IPS-18a (cell line): ENCODE data around the gene INPP5B.
"Not testable (repeated sequence)": the region's sequence is repeated elsewhere in the genome, so short reads cannot be mapped to it uniquely, and the experiment has no call there.

Experiments used
- H3K27ac ChIP-seq: one replicate; pipeline ENCODE4 v1.5.1; 2013; ENCODE audit warnings: low read length
- H3K27me3 ChIP-seq: one replicate; pipeline ENCODE4 v1.6.1; 2013; ENCODE audit warnings: mild to moderate bottlenecking, low read length; ENCODE audit not compliant: control insufficient read depth, insufficient read depth
- H3K36me3 ChIP-seq: one replicate; pipeline ENCODE4 v1.6.1; 2013; ENCODE audit warnings: low read depth, low read length; ENCODE audit not compliant: control insufficient read depth
- H3K4me1 ChIP-seq: one replicate; pipeline ENCODE4 v1.6.1; 2013; ENCODE audit warnings: low read depth, low read length; ENCODE audit not compliant: control insufficient read depth
- H3K4me3 ChIP-seq: one replicate; pipeline ENCODE4 v1.5.1; 2013; ENCODE audit warnings: low read length
- H3K9ac ChIP-seq: one replicate; pipeline ENCODE4 v1.6.1; 2013; ENCODE audit warnings: mild to moderate bottlenecking, low read length, moderate library complexity
- H3K9me3 ChIP-seq: one replicate; pipeline ENCODE4 v1.6.1; 2013; ENCODE audit warnings: low read depth, low read length; ENCODE audit not compliant: control insufficient read depth

Gene INPP5B

DNA sequence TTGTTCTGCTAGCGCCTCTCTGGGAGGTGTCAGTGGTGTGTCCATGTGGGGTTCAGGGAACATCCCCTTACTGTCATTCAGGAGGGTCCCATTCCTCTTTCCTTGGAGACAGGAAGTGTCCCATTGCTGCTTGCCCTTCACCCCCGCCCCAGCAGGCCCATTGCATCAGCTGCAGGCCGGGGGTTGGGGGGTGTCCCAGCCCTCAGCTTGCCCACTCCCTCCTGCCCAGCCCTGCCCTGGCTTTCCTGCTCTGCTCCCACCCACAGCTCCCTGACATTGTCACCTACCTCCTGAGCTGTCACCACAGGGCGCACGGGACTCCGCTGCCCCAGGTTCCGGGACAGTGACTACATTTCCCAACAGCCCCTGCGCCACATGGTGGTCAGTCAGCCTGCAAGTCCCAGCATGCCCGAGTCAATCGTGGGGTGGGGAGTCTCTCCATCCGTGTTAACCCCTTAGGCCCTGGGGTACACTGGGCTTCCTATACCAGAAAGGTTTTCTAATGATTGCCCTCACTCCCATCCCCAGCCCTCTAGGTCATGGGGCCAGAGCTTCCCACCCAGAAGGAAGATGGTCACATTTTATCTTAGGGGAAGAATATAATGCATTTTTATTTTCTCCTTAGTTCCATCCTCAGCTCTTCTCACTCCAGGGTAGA lies at the start of gene INPP5B:
Gene INPP5B (minus strand): TSS at position 351 of the 658 bp plus-strand sequence. CDS start 745 bp downstream, outside the sequence.
- H3K4me1 ChIP-seq: no peaks in the 10 kb centered on the region
- H3K4me3 ChIP-seq: peak within 1 kb of the TSS; percentile 75
- no peaks in the 10 kb centered on the region for H3K9me3 ChIP-seq
- peak within 1 kb of the TSS; percentile 45 for H3K27ac ChIP-seq
- H3K36me3 ChIP-seq: no peaks in the 10 kb centered on the region
- peak within 1 kb of the TSS; percentile 58 for H3K9ac ChIP-seq
- no peaks in the 10 kb centered on the region for H3K27me3 ChIP-seq

DNA sequence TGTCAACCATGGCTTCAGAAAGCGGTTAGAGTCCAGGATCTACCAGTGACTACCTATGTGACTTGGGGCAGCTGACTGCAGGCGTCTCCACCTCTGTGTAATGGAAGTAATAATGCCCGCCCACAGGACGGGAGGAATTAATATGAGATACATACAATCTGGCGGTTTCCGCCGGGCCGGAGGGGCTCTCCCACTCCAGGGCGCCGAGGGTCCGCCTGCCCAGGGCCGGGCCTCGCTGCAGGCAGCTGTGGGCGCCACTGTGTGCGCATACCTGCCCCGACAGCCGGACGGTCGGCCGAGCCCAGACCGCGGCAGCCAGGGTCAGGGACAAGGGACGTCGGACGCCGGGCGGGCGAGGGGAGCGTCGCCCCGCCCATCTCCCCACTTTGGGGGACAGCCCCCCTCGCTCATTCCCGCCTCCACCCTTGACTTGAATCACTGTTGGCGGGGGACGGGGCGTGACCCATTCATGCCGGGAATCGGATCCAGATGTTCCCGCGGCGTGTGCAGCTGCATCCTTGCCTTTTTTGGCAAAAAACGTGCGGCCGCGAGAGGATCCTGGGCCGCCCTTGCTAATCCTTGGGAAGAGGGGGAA lies 49.0 kb upstream of the INPP5B start:
- no peaks in the 10 kb centered on the region for H3K9me3 ChIP-seq
- H3K4me1 ChIP-seq: peaks cover 20% of the 10 kb centered on the region
- H3K27ac ChIP-seq: no peak overlapping the region
- peak overlapping the region; percentile 58 for H3K9ac ChIP-seq
- H3K4me3 ChIP-seq: peak overlapping the region; percentile 47
- H3K36me3 ChIP-seq: peaks cover 14% of the 10 kb centered on the region
- no peaks in the 10 kb centered on the region for H3K27me3 ChIP-seq

DNA sequence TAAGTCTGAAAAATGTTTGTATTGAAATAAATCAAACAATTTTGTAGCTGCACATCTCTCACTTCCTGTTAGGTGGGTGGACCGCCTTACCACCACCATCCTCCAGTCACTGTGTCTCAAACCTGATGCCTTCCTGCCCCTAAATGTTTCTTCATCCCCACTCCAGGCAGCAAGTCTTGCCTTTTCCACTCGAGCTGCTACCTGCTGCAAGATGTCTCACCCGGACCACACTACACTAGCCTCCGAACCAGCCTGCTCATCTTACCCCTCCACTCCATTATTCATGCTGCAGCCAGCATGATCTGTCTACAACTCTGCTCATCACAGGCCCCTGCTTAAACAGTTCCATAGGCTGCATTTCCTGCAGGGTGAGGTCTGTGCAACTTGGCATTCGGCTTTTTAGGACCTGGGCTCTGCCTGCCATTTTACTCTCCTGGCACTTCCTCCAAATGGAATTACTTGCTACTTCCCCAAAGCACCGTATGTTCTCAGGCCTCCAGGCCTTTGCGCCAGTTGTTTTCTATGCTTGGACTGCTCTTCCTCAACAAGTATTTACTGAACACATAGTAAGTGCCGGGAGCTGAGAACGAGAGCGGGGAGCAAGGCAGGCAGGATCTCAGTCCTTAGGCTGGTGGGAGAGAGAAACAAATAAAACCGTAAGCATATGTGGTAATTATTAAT lies 48.2 kb upstream of the INPP5B start:
- Histone ChIP-seq H3K9me3 (no peaks in the 10 kb centered on the region), H3K4me1 (peaks cover 11% of the 10 kb centered on the region), H3K9ac (peak overlapping the region; percentile 58), H3K4me3 (peak overlapping the region; percentile 47), H3K36me3 (peaks cover 14% of the 10 kb centered on the region), H3K27me3 (no peaks in the 10 kb centered on the region), H3K27ac (no peak overlapping the region)

DNA sequence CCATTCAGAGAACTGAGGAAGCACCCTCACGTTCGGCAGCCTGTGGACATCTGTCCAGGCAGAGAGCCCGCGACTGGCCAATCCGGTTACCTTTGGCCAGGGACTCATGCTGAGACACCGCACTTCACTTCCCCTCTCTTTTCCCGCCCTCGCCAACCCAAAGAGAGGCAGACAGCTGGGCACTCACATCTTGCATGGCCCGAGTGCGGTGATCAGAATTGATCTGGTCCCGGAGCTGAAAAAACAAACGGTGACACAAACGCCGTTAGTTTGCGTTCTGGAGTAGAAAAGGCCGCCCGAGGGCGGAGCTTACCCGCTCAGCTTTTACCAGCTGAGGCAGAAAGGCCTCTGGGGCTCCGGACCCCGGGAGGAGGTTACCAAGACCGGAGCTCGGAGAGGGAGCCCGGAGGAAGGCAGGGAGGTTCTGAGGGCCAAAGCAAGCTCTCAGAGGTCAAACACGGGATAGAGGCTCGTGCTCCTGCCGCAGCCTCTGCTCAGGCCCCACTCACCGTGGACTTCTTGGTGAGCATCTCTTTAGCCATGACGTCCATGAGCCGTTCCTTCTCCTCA lies 42.6 kb upstream of the INPP5B start:
- H3K4me1 ChIP-seq: no peaks in the 10 kb centered on the region
- peak overlapping the region; percentile 96 for H3K9ac ChIP-seq
- no peaks in the 10 kb centered on the region for H3K27me3 ChIP-seq
- H3K36me3 ChIP-seq: peaks cover 33% of the 10 kb centered on the region
- H3K9me3 ChIP-seq: no peaks in the 10 kb centered on the region
- peak overlapping the region; percentile 87 for H3K27ac ChIP-seq
- H3K4me3 ChIP-seq: peak overlapping the region; percentile 99

DNA sequence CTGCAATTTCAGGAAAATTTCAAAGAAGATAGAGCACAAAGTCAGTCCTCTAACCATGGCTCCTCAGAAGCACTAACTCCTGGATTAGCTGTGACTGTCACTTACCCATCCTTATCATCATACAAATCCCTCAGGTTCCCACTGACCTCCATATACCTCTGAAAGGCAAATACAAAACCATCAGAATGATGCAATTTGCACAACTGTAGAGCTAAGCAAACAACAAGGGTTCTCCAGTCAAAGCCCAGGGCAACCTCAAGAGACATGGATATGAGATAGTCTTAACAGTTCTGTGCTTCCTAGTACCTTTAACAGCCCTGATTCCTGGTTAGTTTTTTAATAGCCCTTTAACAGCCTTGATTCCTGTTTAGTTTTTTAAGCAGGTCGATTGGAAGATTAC lies 40.8 kb upstream of the INPP5B start:
- Histone ChIP-seq H3K9me3 (no peaks in the 10 kb centered on the region), H3K9ac (no peak overlapping the region), H3K27me3 (no peaks in the 10 kb centered on the region), H3K27ac (no peak overlapping the region), H3K36me3 (peaks cover 46% of the 10 kb centered on the region), H3K4me1 (no peaks in the 10 kb centered on the region), H3K4me3 (no peak overlapping the region)

DNA sequence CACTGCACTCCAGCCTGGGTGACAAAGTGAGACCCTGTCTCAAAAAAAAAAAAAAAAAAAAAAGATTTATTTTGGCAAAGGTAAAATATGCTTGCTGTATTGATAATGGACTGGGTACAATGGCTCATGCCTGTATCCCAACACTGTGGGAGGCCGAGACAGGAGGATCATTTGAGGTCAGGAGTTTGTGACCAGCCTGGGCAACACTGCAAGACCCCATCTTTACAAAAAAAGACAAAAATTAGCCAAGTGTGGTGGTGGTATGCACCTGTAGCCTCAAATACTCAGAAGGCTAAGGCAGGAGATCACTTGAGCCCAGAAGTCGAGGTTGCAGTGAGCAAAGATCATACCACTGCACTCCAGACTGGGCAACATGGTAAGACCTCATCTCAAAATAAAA lies 36.7 kb upstream of the INPP5B start:
- no peak overlapping the region for H3K27ac ChIP-seq
- H3K4me1 ChIP-seq: no peaks in the 10 kb centered on the region
- no peaks in the 10 kb centered on the region for H3K9me3 ChIP-seq
- no peaks in the 10 kb centered on the region for H3K27me3 ChIP-seq
- H3K36me3 ChIP-seq: peaks cover 86% of the 10 kb centered on the region
- no peak overlapping the region for H3K4me3 ChIP-seq
- H3K9ac ChIP-seq: no peak overlapping the region

DNA sequence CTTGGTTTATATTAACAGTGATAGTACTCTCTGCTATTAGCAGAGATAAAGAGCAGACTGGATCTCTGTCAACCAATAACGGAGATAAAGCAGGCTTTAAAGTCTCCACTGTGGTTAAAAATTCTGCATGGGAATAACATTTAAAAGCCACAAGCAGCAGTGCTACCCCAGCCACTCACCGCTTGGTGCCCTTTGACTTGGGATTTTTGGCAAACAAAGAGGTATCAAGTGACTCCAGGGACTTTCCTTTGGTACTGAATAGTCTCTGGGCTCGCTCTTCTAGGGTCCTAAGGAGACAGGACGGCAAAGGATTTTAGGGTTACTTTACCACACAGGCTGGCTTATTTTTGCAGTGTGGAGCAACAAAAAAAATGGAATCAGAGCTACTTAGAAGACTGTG lies 31.7 kb upstream of the INPP5B start:
- Histone ChIP-seq H3K27ac (no peak overlapping the region), H3K9me3 (no peaks in the 10 kb centered on the region), H3K36me3 (peaks cover 82% of the 10 kb centered on the region), H3K9ac (no peak overlapping the region), H3K4me1 (no peaks in the 10 kb centered on the region), H3K27me3 (no peaks in the 10 kb centered on the region), H3K4me3 (no peak overlapping the region)

DNA sequence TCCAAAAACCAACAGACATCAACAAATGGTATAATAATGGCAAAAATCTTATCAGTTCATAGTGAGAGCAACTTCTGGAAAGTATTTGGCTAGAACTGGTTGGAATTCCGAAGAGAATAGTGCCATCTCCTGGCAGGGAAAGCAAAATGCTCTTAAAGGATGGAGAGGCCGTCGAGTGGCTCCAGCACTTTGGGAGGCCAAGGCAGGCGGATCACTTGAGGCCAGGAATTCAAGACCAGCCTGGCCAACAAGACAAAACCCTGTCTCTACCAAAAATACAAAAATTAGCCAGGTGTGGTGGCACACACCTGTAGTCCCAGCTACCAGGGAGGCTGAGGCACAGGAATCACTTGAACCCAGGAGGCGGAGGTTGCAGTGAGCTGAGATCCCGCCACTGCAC lies 28.2 kb upstream of the INPP5B start:
- H3K9ac ChIP-seq, H3K27me3 ChIP-seq, H3K9me3 ChIP-seq, H3K4me1 ChIP-seq, H3K27ac ChIP-seq, H3K4me3 ChIP-seq: not testable (repeated sequence)
- peaks cover 60% of the 10 kb centered on the region for H3K36me3 ChIP-seq

DNA sequence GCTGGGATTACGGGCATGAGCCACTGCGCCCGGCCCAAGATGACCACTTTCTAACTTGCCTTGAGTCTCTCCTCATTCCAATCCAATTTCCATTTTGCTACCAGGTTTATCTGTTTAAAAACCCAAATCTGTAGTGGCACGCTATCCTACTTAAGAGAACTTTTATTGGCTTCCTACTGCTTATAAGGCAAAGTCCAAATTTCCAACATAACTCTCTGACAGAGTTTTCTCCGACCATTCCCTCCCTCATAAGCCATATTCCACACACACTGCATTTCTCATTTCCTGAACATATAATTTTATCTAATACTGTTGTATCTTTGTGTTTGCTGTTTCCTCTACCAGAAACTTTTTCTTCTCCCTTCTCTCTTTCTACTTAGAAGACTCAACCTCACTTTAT lies 27.7 kb upstream of the INPP5B start:
- Histone ChIP-seq H3K4me3 (no peak overlapping the region), H3K9me3 (no peaks in the 10 kb centered on the region), H3K36me3 (peaks cover 59% of the 10 kb centered on the region), H3K27ac (no peak overlapping the region), H3K9ac (no peak overlapping the region), H3K27me3 (no peaks in the 10 kb centered on the region), H3K4me1 (no peaks in the 10 kb centered on the region)

DNA sequence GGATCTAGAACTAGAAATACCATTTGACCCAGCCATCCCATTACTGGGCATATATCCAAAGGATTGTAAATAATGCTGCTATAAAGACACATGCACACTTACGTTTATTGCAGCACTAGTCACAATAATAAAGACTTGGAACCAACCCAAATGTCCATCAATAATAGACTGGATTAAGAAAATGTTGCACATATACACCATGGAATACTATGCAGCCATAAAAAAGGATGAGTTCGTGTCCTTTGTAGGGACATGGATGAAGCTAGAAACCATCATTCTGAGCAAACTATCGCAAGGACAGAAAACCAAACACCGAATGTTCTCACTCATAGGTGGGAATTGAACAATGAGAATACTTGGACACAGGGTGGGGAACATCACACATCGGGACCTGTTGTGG lies 26.8 kb upstream of the INPP5B start:
- H3K27ac ChIP-seq, H3K4me1 ChIP-seq, H3K27me3 ChIP-seq, H3K9me3 ChIP-seq, H3K4me3 ChIP-seq, H3K9ac ChIP-seq: not testable (repeated sequence)
- peaks cover 59% of the 10 kb centered on the region for H3K36me3 ChIP-seq

DNA sequence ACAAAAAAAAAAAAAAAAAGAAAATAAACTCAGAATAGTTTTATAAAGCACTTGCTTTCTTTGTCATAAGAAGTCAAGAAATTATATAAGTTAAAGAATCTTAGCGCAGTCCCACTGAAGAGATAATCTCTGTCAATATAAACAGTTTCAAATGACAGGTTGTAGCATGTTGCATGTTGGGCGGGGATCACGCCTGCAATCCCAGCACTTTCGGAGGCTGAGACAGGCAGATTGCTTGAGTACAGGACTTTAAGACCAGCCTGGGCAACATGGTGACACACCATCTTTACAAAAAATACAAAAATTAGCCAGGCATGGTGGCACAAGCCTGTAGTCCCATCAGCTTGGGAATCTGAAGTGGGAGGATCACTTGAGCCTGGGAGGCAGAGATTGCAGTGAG lies 18.4 kb upstream of the INPP5B start:
- Histone ChIP-seq H3K36me3 (peaks cover 44% of the 10 kb centered on the region), H3K4me1 (no peaks in the 10 kb centered on the region), H3K27me3 (no peaks in the 10 kb centered on the region), H3K27ac (no peak overlapping the region), H3K4me3 (no peak overlapping the region), H3K9ac (no peak overlapping the region), H3K9me3 (no peaks in the 10 kb centered on the region)
